A549 (cell line): ENCODE data around the gene PRMT3. TPM values are rescaled to one million over a fixed set of nuclear protein-coding genes. Genes with fewer than 3 reads are reported as not detected.

Experiments used
- ATAC-seq, 2 experiments: fragments of 200-7000 bp in 1 of 2; fragments of >200 bp in 1 of 2; cut with Nextera tagmentation in 1 of 2; cut with Tn5 transposase in 1 of 2; 3 replicates each; pipeline versions ENCODE4 v1.8.0 to v1.9.1; 2018 to 2020; ENCODE audit warnings: mild to moderate bottlenecking in 1 of 2, moderate library complexity in 1 of 2
- CTCF ChIA-PET: fragments of 300-600 bp; sonication (Branson Sonifier 250); formaldehyde crosslinking; extraction: SDS; loops from one replicate; lab custom pipeline; 2021; ENCODE audit warnings: antibody characterized with exemption, inconsistent platforms; lab: Yijun Ruan, JAX
- POLR2A ChIA-PET: fragments of 350-600 bp; formaldehyde crosslinking; extraction: SDS; loops from one replicate; lab custom pipeline; 2021; ENCODE audit warnings: antibody characterized with exemption, inconsistent platforms; lab: Yijun Ruan, JAX
- DNase-seq, 2 experiments: peaks; one replicate each; pipeline versions ENCODE4 v3.0.0 to v3.0.0-alpha.2; 2011 to 2016; ENCODE audit warnings: low read depth in 1 of 2, low spot score in 1 of 2
- FAIRE-seq: peaks from 2 replicates; lab custom pipeline; 2011; peaks lifted over from hg19 to GRCh38; lab: Jason Lieb, UNC
- H3K27ac ChIP-seq, 2 experiments: fragments of >200 bp; sonication (Bioruptor Twin); formaldehyde crosslinking; 3 replicates each; pipeline ENCODE4 v1.5.1; 2016 to 2017
- H3K4me1 ChIP-seq: fragments of >200 bp; sonication (Bioruptor Twin); formaldehyde crosslinking; 3 replicates; pipeline ENCODE4 v1.6.1; 2016
- H3K4me2 ChIP-seq: fragments of >200 bp; sonication (Bioruptor Twin); formaldehyde crosslinking; 3 replicates; pipeline ENCODE4 v1.6.1; 2016
- H3K4me3 ChIP-seq: fragments of >200 bp; sonication (Bioruptor Twin); formaldehyde crosslinking; 3 replicates; pipeline ENCODE4 v1.5.1; 2016
- H3K9me3 ChIP-seq: fragments of >200 bp; sonication (Bioruptor Twin); formaldehyde crosslinking; 3 replicates; pipeline ENCODE4 v1.6.1; 2016
- ATOH8 ChIP-seq: fragments of 250-450 bp; sonication (Bioruptor Pico); IDR thresholded peaks from 2 replicates; pipeline ENCODE4 v1.5.0; 2020; ENCODE audit warnings: low read depth, mild to moderate bottlenecking, moderate library complexity
- BHLHE40 ChIP-seq: IDR thresholded peaks from 2 replicates; pipeline ENCODE4 v1.6.1; 2012; ENCODE audit warnings: low read depth, low read length, inconsistent platforms
- CBX2 ChIP-seq: fragments of 200-600 bp; sonication (generic); IDR thresholded peaks from 2 replicates; pipeline ENCODE4 v1.6.1; 2016; ENCODE audit warnings: low read depth, mild to moderate bottlenecking, borderline replicate concordance
- EHF ChIP-seq: fragments of 250-450 bp; sonication (Bioruptor Pico); IDR thresholded peaks from 2 replicates; pipeline ENCODE4 v1.5.0; 2020; ENCODE audit warnings: mild to moderate bottlenecking
- EP300 ChIP-seq, 2 experiments: fragments of >200 bp; sonication (Bioruptor Twin); formaldehyde crosslinking; IDR thresholded peaks; 2 replicates in 1 of 2; 3 replicates in 1 of 2; pipeline ENCODE4 v1.6.1; 2016 to 2017
- ESRRA ChIP-seq: fragments of 150-350 bp; IDR thresholded peaks from 2 replicates; pipeline ENCODE4 v1.6.1; 2014; ENCODE audit warnings: mild to moderate bottlenecking, low read length, borderline replicate concordance
- FOSB ChIP-seq: fragments of 250-450 bp; sonication (Bioruptor Pico); IDR thresholded peaks from 2 replicates; pipeline ENCODE4 v1.5.0; 2020; ENCODE audit warnings: mild to moderate bottlenecking, moderate library complexity
- HEYL ChIP-seq: fragments of 250-450 bp; sonication (Bioruptor Pico); IDR thresholded peaks from 2 replicates; pipeline ENCODE4 v1.8.0; 2021; ENCODE audit warnings: mild to moderate bottlenecking, moderate library complexity
- HOXA7 ChIP-seq: fragments of 250-450 bp; sonication (Bioruptor Pico); IDR thresholded peaks from 2 replicates; pipeline ENCODE4 v1.5.0; 2020; ENCODE audit warnings: mild to moderate bottlenecking, moderate library complexity
- JUNB ChIP-seq: fragments of >200 bp; sonication (Bioruptor Twin); formaldehyde crosslinking; IDR thresholded peaks from 2 replicates; pipeline ENCODE4 v1.6.1; 2016
- KDM1A ChIP-seq: fragments of 200-600 bp; sonication (generic); IDR thresholded peaks from 2 replicates; pipeline ENCODE4 v1.6.1; 2016; ENCODE audit warnings: low read depth, mild to moderate bottlenecking
- KDM5A ChIP-seq: fragments of 200-600 bp; sonication (generic); IDR thresholded peaks from 2 replicates; pipeline ENCODE4 v1.6.1; 2016; ENCODE audit warnings: antibody characterized with exemption, mild to moderate bottlenecking
- MAFK ChIP-seq: fragments of 450-650 bp; IDR thresholded peaks from 2 replicates; pipeline ENCODE4 v1.6.1; 2014; ENCODE audit not compliant: partially characterized antibody
- MAX ChIP-seq: IDR thresholded peaks from 2 replicates; pipeline ENCODE4 v1.6.1; 2012
- MYC ChIP-seq: IDR thresholded peaks from 2 replicates; pipeline ENCODE4 v1.6.1; 2012; ENCODE audit warnings: mild to moderate bottlenecking, inconsistent platforms, low read length, improper control_type of control experiment, borderline replicate concordance
- PBX3 ChIP-seq: IDR thresholded peaks from 2 replicates; pipeline ENCODE4 v1.6.1; 2012
- RARB ChIP-seq: fragments of 250-450 bp; sonication (Bioruptor Pico); IDR thresholded peaks from 2 replicates; pipeline ENCODE4 v1.8.0; 2021; ENCODE audit warnings: mild to moderate bottlenecking, moderate library complexity
- RCOR1 ChIP-seq: fragments of 150-350 bp; IDR thresholded peaks from 2 replicates; pipeline ENCODE4 v1.6.1; 2014; ENCODE audit warnings: antibody characterized with exemption, low read length, low read depth
- SMC3 ChIP-seq: fragments of >200 bp; sonication (Bioruptor Twin); formaldehyde crosslinking; IDR thresholded peaks from 3 replicates; pipeline ENCODE4 v1.6.1; 2018; ENCODE audit warnings: inconsistent platforms
- ZC3H11A ChIP-seq: fragments of 450-650 bp; IDR thresholded peaks from 2 replicates; pipeline ENCODE4 v1.6.1; 2014; ENCODE audit warnings: antibody characterized with exemption, mild to moderate bottlenecking
- WGBS: methylation state at CpG from one replicate; pipeline ENCODE4 v1.1.6; 2017; ENCODE audit errors: missing lambda C conversion rate; 5-methylcytosine and 5-hydroxymethylcytosine counted together
- polyA plus RNA-seq, 4 experiments: library from polyadenylated mRNA; depleted of rRNA in 3 of 4; stranded (reverse); fragments of >200 nt; fragmentation: RNase III in 1 of 4; extraction: RNeasy Plus Mini Kit Qiagen cat#74134 plus additional on column Dnase treatment in 1 of 4; gene quantifications; 2 replicates in 3 of 4; 3 replicates in 1 of 4; pipeline ENCODE4 v1.2.3, GENCODE V29; 2011 to 2017

PRMT3 gene
- polyA plus RNA-seq, 2 of the 4 experiments (the other 2 are of a cell fraction): 34.6 to 53.9 TPM

- Histone ChIP-seq H3K9me3 (no peaks in the 10 kb centered on the region), H3K27ac (no peak overlapping the region), H3K4me3 (no peak overlapping the region), H3K4me2 (no peak overlapping the region), H3K4me1 (peaks cover 6% of the 10 kb centered on the region; the same call in 1 of the 3 replicates)
- ATAC-seq: no peak
- ChIA-PET POLR2A (no interaction called here), CTCF (interaction anchor here (1.3 kb wide), 1 partner anchor 8 kb away, joined by 3 read pairs; no protein-coding TSS in a partner anchor)
- DNase-seq: no peak
- TF ChIP-seq SMC3 (no peak), CBX2 (no peak), JUNB (no peak), ATOH8 (CRISPR knock-in tag) (no peak), EHF (CRISPR knock-in tag) (no peak), BHLHE40 (no peak), HOXA7 (no peak), HEYL (CRISPR knock-in tag) (no peak), RCOR1 (no peak), FOSB (CRISPR knock-in tag) (no peak), MAX (no peak), RARB (CRISPR knock-in tag) (no peak)
- FAIRE-seq: no peak
- WGBS: 87% methylated on average over 2 of the region's 2 CpGs
Observed at GRCh38 chr11:20452585-20452984, 65.1 kb downstream of the PRMT3 start.

GRCh38 chr11:20453657-20454316, 66.3 kb downstream of the PRMT3 start:
- DNase-seq (no peak), FAIRE-seq (no peak), ATAC-seq (no peak)
- WGBS: 92% methylated on average over 4 of the region's 4 CpGs
- no peaks in the 10 kb centered on the region for H3K9me3 ChIP-seq
- peaks cover 6% of the 10 kb centered on the region; the same call in 1 of the 3 replicates for H3K4me1 ChIP-seq
- H3K4me2 ChIP-seq: no peak overlapping the region
- H3K4me3 ChIP-seq: no peak overlapping the region
- CTCF ChIA-PET: no interaction called here
- no peak for TF ChIP-seq HOXA7
- TF ChIP-seq KDM1A: no peak
- no peak overlapping the region for H3K27ac ChIP-seq
- POLR2A ChIA-PET: no interaction called here

GRCh38 chr11:20457001-20457799, 69.7 kb downstream of the PRMT3 start:
- no peaks in the 10 kb centered on the region for H3K4me1 ChIP-seq
- FAIRE-seq (no peak), ATAC-seq (no peak), DNase-seq (no peak)
- 93% methylated on average over 4 of the region's 4 CpGs for WGBS
- H3K27ac ChIP-seq: no peak overlapping the region
- no peaks in the 10 kb centered on the region for H3K9me3 ChIP-seq
- H3K4me3 ChIP-seq: no peak overlapping the region
- no peak for TF ChIP-seq PBX3
- no peak for TF ChIP-seq HEYL (CRISPR knock-in tag)
- TF ChIP-seq MYC: no peak
- no peak for TF ChIP-seq ESRRA
- TF ChIP-seq MAFK: no peak
- no peak for TF ChIP-seq EP300 (IDR thresholded peaks at IDR 0.05)
- TF ChIP-seq ZC3H11A: no peak
- no peak for TF ChIP-seq KDM5A
- no peak for TF ChIP-seq CBX2
- TF ChIP-seq RARB (CRISPR knock-in tag): no peak
- CTCF ChIA-PET: no interaction called here
- no peak overlapping the region for H3K4me2 ChIP-seq
- POLR2A ChIA-PET: no interaction called here
